SK-N-SH treated with all-trans-retinoic acid at 6 μM for 48 hours (cell line): Measurements from ENCODE around the gene PLEKHG3.

Source experiments
- ATAC-seq: fragments of 200-7000 bp; cut with Tn5 transposase; 3 replicates; pipeline ENCODE4 v1.9.1; 2020; ENCODE audit warnings: mild to moderate bottlenecking, moderate library complexity
- ARNTL ChIP-seq: fragments of 450-650 bp; formaldehyde crosslinking; IDR thresholded peaks from 2 replicates; pipeline ENCODE4 v1.5.0; 2020; ENCODE audit warnings: low read depth, mild to moderate bottlenecking, moderate library complexity, borderline replicate concordance
- BACH2 ChIP-seq: fragments of 250-450 bp; sonication (Bioruptor Pico); IDR thresholded peaks from 2 replicates; pipeline ENCODE4 v1.9.0; 2021; ENCODE audit warnings: mild to moderate bottlenecking, borderline replicate concordance
- CSDC2 ChIP-seq: fragments of 250-450 bp; sonication (Bioruptor Pico); IDR thresholded peaks from 2 replicates; pipeline ENCODE4 v1.5.0; 2020; ENCODE audit warnings: mild to moderate bottlenecking, moderate library complexity
- ESRRG ChIP-seq: fragments of 250-450 bp; sonication (Bioruptor Pico); IDR thresholded peaks from 2 replicates; pipeline ENCODE4 v1.6.1; 2021; ENCODE audit warnings: mild to moderate bottlenecking
- GLIS3 ChIP-seq: fragments of 250-450 bp; sonication (Bioruptor Pico); IDR thresholded peaks from 2 replicates; pipeline ENCODE4 v1.5.0; 2020; ENCODE audit warnings: mild to moderate bottlenecking, moderate library complexity
- ISL1 ChIP-seq: fragments of 250-450 bp; sonication (Bioruptor Pico); IDR thresholded peaks from 2 replicates; pipeline ENCODE4 v2.1.2; 2022; ENCODE audit warnings: mild to moderate bottlenecking, moderate library complexity
- OSR1 ChIP-seq: fragments of 250-450 bp; sonication (Bioruptor Pico); IDR thresholded peaks from 2 replicates; pipeline ENCODE4 v1.8.0; 2022; ENCODE audit warnings: moderate library complexity, mild to moderate bottlenecking, inconsistent platforms
- PPARA ChIP-seq: fragments of 250-450 bp; sonication (Bioruptor Pico); IDR thresholded peaks from 2 replicates; pipeline ENCODE4 v1.5.0; 2020; ENCODE audit warnings: mild to moderate bottlenecking, borderline replicate concordance
- SNAI2 ChIP-seq: fragments of 250-450 bp; sonication (Bioruptor Pico); IDR thresholded peaks from 2 replicates; pipeline ENCODE4 v1.5.0; 2020; ENCODE audit warnings: mild to moderate bottlenecking, moderate library complexity
- TCF4 ChIP-seq: fragments of 250-450 bp; sonication (Bioruptor Pico); IDR thresholded peaks from 2 replicates; pipeline ENCODE4 v1.8.0; 2021; ENCODE audit warnings: mild to moderate bottlenecking, moderate library complexity, borderline replicate concordance
- TOX ChIP-seq: fragments of 250-450 bp; sonication (Bioruptor Pico); IDR thresholded peaks from 2 replicates; pipeline ENCODE4 v1.8.0; 2021; ENCODE audit warnings: mild to moderate bottlenecking, moderate library complexity, borderline replicate concordance
- ZC3H10 ChIP-seq: fragments of 250-450 bp; sonication (Bioruptor Pico); IDR thresholded peaks from 2 replicates; pipeline ENCODE4 v1.5.1; 2021; ENCODE audit warnings: mild to moderate bottlenecking, moderate library complexity
- ZFP3 ChIP-seq: fragments of 250-450 bp; sonication (Bioruptor Pico); IDR thresholded peaks from 2 replicates; pipeline ENCODE4 v1.5.0; 2020; ENCODE audit warnings: mild to moderate bottlenecking, moderate library complexity
- ZFP30 ChIP-seq: fragments of 450-650 bp; formaldehyde crosslinking; IDR thresholded peaks from 2 replicates; pipeline ENCODE4 v1.5.0; 2022; ENCODE audit warnings: mild to moderate bottlenecking, moderate library complexity
- ZNF565 ChIP-seq: fragments of 450-650 bp; formaldehyde crosslinking; conservative IDR thresholded peaks from 2 replicates; pipeline ENCODE4 v1.5.0; 2020; ENCODE audit warnings: low read depth, mild to moderate bottlenecking, moderate library complexity
- ZNF70 ChIP-seq: fragments of 450-650 bp; formaldehyde crosslinking; IDR thresholded peaks from 2 replicates; pipeline ENCODE4 v1.5.0; 2020; ENCODE audit warnings: mild to moderate bottlenecking, moderate library complexity
- TF ChIP-seq, protein P1 (sequence below): fragments of 250-450 bp; sonication (Bioruptor Pico); IDR thresholded peaks from 2 replicates; pipeline ENCODE4 v1.5.0; 2020; ENCODE audit warnings: mild to moderate bottlenecking, moderate library complexity
- TF ChIP-seq, protein P2 (sequence below): fragments of 250-450 bp; sonication (Bioruptor Pico); IDR thresholded peaks from 2 replicates; pipeline ENCODE4 v1.5.1; 2021; ENCODE audit warnings: mild to moderate bottlenecking, moderate library complexity
- TF ChIP-seq, protein P3 (sequence below): fragments of 250-450 bp; sonication (Bioruptor Pico); IDR thresholded peaks from 2 replicates; pipeline ENCODE4 v1.5.1; 2020; ENCODE audit warnings: low read depth, mild to moderate bottlenecking, moderate library complexity
- TF ChIP-seq, protein P4 (sequence below): fragments of 250-450 bp; sonication (Bioruptor Pico); IDR thresholded peaks from 2 replicates; pipeline ENCODE4 v1.8.0; 2020; ENCODE audit warnings: mild to moderate bottlenecking, moderate library complexity, borderline replicate concordance

Gene PLEKHG3

DNA sequence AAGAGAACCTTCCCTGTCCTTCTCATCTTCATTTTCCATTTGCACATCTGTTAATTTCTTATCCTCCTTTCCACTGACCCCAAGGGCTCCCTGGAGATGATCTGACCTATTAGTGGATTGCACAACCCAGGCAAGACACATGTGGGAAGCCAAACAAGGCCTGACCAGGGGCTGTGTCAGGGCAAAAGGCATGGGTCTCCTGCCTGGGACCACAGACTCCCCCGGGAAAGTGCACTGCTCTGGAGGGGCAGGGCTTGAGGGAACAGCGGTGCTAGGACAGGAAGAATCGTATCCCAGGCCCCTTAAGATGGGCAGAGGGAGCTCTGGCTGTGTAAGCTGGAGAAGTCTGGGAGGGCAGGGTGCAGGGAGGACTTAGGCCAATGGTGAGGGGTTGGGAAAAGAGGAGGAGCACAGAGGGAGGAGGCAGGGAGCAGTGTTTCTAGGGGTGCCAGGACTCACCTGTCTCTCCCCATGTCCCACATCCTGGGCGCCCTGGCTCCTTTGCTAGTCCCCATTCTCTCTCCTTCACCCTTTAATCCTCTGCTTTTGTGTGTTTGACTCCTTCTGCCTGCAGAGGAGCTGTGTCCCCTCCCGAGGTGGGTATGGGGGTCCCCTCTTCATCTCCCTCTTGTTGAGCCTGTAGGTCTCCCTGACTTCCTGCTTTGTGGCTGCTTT, 25.3 kb downstream of the PLEKHG3 start:
- no peak for ATAC-seq
- no peak for TF ChIP-seq TOX
- TF ChIP-seq, all 23 proteins: peak for 0

DNA sequence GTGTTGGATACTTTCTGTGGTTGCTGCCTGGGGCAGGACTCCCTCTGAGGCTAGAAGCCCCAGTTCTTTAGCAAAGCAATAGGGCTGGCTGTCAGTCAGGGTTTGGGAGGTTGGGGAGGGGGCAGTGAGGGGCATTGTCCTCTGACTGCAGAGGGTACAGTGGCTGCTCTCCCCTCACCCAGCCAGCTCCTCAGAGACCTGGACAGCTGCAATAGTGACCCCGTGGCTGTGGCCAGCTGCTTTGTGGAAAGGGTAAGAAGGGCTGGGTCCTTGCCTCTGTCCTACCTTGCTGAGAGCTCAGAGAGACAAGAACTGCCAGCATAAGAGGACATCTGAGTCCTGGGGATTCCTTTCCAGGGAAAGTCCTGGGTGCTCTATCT, 25.8 kb downstream of the PLEKHG3 start:
- ATAC-seq = no peak
- TF ChIP-seq ISL1 (CRISPR knock-in tag) (no peak), ZNF70 (CRISPR knock-in tag) (no peak), CSDC2 (CRISPR knock-in tag) (no peak), ESRRG (CRISPR knock-in tag) (no peak), ZFP3 (CRISPR knock-in tag) (no peak), ARNTL (CRISPR knock-in tag) (no peak)
- TF ChIP-seq, protein P1, sequence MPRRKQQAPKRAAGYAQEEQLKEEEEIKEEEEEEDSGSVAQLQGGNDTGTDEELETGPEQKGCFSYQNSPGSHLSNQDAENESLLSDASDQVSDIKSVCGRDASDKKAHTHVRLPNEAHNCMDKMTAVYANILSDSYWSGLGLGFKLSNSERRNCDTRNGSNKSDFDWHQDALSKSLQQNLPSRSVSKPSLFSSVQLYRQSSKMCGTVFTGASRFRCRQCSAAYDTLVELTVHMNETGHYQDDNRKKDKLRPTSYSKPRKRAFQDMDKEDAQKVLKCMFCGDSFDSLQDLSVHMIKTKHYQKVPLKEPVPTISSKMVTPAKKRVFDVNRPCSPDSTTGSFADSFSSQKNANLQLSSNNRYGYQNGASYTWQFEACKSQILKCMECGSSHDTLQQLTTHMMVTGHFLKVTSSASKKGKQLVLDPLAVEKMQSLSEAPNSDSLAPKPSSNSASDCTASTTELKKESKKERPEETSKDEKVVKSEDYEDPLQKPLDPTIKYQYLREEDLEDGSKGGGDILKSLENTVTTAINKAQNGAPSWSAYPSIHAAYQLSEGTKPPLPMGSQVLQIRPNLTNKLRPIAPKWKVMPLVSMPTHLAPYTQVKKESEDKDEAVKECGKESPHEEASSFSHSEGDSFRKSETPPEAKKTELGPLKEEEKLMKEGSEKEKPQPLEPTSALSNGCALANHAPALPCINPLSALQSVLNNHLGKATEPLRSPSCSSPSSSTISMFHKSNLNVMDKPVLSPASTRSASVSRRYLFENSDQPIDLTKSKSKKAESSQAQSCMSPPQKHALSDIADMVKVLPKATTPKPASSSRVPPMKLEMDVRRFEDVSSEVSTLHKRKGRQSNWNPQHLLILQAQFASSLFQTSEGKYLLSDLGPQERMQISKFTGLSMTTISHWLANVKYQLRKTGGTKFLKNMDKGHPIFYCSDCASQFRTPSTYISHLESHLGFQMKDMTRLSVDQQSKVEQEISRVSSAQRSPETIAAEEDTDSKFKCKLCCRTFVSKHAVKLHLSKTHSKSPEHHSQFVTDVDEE (CRISPR knock-in tag) = no peak

DNA sequence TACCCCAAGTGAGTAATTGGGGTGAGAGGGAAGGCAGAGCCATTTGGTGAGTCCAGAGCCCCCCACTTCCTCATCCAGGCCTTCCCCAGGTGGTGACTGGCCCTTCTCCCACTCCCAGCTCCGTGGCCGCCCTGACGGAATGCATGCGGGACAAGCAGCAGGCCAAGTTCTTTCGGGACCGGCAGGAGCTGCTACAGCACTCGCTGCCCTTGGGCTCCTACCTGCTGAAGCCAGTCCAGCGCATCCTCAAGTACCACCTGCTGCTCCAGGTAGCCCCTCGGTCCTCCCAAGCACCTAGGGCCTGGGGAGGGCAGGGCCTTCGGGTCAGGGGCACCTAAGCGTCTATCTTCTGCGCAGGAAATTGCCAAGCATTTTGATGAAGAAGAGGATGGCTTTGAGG, 26.5 kb downstream of the PLEKHG3 start:
- no peak for ATAC-seq
- TF ChIP-seq ZFP3 (CRISPR knock-in tag) = no peak

DNA sequence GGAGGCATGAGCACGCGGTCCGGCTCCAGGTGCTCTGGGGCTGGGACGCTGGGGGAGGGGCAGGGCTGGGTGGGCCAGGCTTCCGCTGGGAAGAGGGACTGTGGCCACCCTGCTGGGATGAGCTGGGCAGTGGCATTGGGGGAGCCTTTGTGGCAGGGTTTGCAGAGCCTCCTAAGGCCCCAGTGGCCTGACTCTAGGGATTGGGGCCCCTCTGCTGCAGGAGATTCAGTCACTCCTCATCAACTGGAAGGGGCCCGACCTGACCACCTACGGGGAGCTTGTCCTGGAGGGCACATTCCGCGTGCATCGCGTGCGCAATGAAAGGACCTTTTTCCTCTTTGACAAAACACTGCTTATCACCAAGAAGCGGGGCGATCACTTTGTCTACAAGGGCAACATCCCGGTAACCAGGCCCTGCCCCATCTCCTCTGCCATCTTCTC, 26.9 kb downstream of the PLEKHG3 start:
- no peak for TF ChIP-seq ISL1 (CRISPR knock-in tag)
- no peak for TF ChIP-seq ESRRG (CRISPR knock-in tag)
- no peak for TF ChIP-seq ZC3H10 (CRISPR knock-in tag)
- TF ChIP-seq, protein P2, sequence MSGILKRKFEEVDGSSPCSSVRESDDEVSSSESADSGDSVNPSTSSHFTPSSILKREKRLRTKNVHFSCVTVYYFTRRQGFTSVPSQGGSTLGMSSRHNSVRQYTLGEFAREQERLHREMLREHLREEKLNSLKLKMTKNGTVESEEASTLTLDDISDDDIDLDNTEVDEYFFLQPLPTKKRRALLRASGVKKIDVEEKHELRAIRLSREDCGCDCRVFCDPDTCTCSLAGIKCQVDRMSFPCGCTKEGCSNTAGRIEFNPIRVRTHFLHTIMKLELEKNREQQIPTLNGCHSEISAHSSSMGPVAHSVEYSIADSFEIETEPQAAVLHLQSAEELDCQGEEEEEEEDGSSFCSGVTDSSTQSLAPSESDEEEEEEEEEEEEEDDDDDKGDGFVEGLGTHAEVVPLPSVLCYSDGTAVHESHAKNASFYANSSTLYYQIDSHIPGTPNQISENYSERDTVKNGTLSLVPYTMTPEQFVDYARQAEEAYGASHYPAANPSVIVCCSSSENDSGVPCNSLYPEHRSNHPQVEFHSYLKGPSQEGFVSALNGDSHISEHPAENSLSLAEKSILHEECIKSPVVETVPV = no peak
- TF ChIP-seq TCF4 (CRISPR knock-in tag) = no peak
- TF ChIP-seq, protein P1 (CRISPR knock-in tag) = no peak
- no peak for TF ChIP-seq OSR1 (CRISPR knock-in tag)
- TF ChIP-seq CSDC2 (CRISPR knock-in tag) = no peak
- TF ChIP-seq TOX = no peak
- TF ChIP-seq GLIS3 (CRISPR knock-in tag) = no peak
- no peak for TF ChIP-seq PPARA (CRISPR knock-in tag)
- TF ChIP-seq, protein P3, sequence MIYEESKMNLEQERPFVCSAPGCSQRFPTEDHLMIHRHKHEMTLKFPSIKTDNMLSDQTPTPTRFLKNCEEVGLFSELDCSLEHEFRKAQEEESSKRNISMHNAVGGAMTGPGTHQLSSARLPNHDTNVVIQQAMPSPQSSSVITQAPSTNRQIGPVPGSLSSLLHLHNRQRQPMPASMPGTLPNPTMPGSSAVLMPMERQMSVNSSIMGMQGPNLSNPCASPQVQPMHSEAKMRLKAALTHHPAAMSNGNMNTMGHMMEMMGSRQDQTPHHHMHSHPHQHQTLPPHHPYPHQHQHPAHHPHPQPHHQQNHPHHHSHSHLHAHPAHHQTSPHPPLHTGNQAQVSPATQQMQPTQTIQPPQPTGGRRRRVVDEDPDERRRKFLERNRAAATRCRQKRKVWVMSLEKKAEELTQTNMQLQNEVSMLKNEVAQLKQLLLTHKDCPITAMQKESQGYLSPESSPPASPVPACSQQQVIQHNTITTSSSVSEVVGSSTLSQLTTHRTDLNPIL = no peak
- no peak for TF ChIP-seq ZFP30 (CRISPR knock-in tag)
- no peak for TF ChIP-seq BACH2 (CRISPR knock-in tag)
- no peak for TF ChIP-seq SNAI2 (CRISPR knock-in tag)
- TF ChIP-seq ZNF565 = no peak
- TF ChIP-seq, protein P4, sequence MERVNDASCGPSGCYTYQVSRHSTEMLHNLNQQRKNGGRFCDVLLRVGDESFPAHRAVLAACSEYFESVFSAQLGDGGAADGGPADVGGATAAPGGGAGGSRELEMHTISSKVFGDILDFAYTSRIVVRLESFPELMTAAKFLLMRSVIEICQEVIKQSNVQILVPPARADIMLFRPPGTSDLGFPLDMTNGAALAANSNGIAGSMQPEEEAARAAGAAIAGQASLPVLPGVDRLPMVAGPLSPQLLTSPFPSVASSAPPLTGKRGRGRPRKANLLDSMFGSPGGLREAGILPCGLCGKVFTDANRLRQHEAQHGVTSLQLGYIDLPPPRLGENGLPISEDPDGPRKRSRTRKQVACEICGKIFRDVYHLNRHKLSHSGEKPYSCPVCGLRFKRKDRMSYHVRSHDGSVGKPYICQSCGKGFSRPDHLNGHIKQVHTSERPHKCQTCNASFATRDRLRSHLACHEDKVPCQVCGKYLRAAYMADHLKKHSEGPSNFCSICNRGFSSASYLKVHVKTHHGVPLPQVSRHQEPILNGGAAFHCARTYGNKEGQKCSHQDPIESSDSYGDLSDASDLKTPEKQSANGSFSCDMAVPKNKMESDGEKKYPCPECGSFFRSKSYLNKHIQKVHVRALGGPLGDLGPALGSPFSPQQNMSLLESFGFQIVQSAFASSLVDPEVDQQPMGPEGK (CRISPR knock-in tag) = no peak
- TF ChIP-seq, all 23 proteins: peak for 0
- no peak for ATAC-seq
